GM21737 (cell line): Measurements from ENCODE around the gene OARD1.
A peak's percentile ranks its signal among the peaks of the same experiment; 100 is the strongest.

ENCODE experiments used
- ATAC-seq: cut with Tn5 transposase; IDR thresholded peaks from one replicate; pipeline ENCODE4 v1.9.1; 2021; ENCODE audit warnings: mild to moderate bottlenecking, moderate library complexity; ENCODE audit not compliant: unreplicated experiment

Gene OARD1

DNA sequence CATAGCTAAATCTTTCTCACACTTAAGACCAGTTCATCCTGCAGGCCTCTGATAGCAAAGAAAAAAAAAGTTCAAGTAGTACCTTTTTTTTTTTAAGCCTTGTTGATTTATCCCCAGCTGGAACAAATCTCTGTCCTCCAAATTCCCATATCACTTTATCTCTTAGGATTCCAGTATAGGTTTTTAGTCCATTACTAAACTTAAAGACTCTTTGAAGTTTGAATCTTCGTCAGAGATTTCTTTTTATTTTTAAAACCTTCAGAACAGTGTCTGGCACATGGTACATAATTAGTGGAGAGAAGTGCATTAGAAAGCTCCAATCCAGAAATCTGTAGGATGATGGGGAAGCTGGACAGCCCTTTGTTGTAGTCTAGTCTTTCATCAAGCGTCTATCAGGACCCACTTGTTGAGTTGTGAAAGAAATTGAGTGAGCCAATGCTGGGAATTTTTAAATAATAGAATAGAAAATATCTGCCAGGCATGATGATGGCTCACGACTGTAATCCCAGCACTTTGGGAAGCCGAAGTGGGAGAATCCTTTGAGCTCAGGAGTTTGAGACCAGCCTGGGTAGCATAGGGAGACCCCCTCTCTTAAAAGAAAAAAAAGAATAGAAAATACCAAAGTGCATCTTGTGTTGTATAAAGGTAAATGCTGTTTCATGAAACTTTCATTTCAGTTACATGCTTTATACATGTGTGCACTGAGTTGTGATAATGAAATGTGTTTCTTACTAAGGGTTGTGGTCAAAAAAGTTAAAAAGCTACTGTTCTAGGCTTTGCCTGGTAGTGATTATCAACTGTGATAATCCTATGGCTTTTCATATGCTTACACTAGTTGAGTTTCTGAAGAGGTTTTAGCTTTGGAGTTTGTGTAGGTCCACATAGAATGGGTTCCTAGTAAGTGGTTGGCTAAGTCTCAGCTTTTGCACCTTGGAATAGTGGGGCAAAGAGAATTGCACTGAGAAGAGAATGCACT, 3.8 kb upstream of the OARD1 start:
- no peak for ATAC-seq

DNA sequence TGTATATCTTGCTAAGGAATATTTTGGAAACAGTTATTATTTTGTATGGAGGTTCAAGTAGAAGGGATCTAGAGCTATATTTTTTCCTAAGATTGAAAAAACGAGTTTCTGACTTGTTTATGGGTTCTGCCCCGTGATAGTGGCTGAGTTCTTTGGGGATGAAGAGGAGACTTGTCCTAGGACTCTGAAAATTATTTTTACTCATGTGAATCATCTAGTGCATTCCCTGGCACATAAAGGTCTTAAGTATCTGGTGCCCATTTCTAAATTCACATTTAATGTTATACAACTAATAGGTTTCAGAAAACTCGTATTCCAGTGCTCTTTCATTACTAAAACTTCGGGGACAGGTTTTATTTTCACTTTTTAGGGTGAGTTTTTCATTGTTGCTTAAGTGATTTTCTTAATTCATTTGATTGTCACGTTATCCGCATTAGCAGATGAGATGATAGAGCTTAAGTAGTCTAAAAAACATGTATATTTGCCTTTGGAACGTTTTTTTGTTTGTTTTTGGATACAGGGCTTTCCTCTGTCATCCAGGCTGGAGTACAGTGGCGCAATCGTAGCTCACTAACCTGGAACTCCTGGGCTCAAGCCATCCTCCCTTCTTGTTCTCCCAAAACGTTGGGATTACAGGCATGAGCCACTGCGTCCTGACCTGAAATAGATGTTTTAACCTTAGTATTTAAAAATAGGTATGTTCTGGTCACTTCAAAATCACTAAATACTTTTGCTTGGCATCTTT, 2.7 kb upstream of the OARD1 start:
- ATAC-seq = no peak

DNA sequence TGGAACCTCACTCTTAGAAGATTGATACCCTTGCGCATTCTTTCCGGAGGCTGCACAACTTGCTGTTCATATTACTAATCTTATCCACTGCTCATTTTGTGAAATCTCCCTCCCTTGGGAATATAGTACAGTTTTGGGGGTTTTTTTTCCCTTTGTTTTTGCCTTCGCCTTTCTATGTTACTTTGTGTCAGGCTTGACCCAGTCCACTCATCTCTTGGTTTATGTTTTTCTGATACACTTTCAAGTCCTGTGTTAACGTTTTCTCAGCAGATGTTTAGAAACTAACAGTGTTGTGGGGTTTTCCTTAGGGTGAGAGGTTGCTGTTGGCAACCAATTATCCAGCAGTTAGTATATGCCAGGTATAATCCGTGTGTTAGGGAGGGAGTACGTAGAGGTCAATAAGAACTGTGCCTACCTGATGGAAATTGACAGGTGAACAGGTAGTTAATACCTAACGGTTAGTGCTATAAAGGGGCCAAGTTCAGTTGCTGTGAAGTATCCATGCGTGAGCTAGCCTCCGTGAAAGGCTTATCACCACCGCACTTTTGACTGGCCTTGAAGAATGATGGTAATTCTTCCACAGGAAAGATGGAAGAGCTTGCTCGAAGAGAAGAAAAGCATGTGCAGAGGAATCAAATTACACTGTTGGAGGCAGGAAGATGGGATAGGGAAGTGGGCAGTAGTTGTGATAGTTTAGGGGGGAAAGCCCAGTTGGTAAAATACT, 2.0 kb upstream of the OARD1 start:
- no peak for ATAC-seq

DNA sequence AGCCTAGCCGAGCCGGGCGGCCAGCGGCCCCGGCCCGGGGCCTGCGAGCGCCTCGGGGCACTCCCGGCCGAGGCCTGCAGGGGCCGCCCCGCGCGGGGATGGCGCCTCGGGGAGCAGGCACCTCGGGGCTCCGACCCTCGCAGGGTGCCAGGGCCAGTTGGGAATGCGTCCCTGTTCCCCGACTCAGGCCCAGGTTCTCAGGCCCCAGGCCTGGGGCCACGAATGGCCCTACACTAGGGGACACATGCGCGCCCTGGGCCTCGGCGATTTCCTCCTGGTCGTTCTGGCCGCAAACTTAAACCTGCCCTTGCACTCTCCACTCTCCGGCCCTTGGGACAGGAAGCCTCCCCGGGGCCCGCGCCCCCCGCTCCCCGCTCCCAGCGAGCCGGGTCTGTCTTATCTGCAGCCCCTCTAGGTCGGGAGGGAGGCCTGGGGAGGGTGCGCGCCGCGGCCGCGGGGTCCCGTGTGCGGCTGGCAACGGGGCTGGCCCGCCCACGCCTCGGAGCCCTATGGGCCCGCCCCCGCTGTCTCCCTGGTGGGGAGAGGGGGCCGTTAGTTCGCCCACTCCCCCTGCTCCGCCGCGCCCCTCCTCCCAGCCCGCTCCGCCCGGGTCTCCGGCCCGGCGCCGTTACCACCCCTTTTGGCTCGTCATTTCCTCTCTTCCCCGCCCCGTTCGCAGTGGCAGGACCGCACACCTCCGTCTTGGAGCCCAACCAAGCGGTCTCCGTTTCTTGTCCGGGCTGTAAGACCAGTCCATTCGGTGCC, 1.2 kb upstream of the OARD1 start:
- peak; percentile 24 for ATAC-seq

DNA sequence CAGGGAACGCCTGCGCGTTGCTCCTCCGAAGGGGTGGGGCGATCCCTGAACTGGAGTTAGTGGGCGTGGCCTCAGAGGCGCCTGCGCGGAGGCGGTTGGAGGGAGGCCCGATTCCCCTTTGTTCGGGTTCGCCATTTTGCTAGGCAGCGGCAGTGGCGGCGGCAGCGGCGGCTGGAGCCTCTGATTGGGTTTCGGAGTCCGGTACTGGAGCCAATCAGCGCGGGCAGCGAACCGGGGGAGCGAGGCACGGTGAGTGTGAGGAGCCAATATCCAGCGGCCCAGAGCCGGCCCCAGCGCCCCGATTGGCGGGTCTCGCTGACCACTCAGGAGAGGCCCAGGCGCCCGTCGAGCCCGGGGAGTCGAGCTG, 663 bp upstream of the OARD1 start, which contains the start of gene NFYA:
Gene NFYA, plus strand, starts transcription at position 139 of the 367 bp plus-strand sequence. CDS start 6,116 bp downstream, outside the sequence.
- ATAC-seq = peak; percentile 64

DNA sequence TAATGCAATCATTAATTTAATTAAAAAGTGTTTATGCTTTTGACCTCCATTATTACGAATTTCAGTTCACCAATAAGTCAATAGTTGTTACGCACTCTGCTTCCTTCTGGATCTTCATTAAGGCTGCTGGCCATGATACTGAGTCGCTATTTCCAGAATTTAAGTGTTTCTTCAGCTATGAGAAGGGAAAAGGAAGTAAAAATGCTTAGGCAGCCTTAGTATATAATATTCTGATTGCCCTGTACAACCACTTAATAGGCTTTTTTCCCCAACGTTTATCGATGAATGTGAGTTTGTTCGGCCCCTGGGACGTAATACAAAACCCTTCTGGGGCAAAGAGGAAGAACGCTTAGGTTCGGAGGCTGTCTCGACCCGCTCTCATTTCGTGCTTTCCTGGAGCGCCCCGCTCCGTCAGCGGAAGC, 644 bp downstream of the OARD1 start:
- ATAC-seq = no peak

DNA sequence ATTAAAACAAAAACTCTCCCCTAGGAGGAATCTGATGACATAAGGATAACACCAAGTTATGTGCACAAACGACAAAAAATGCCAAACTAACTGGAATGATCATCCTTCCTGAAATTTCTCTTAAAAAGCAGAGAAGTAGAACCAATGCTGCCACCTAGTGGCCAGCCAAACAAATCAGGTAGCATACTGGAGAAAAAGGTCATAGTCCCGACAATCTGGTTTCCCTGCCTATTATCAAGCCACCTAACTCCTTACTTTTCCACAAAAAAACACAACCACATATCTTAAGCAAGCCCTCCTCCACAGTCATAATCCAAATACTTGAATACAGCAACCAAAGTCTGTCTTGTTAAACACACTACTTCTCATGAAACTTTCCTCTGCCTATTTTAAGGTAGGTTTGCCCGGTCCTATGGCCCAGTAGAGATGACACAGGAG, 5.3 kb downstream of the OARD1 start:
- no peak for ATAC-seq

DNA sequence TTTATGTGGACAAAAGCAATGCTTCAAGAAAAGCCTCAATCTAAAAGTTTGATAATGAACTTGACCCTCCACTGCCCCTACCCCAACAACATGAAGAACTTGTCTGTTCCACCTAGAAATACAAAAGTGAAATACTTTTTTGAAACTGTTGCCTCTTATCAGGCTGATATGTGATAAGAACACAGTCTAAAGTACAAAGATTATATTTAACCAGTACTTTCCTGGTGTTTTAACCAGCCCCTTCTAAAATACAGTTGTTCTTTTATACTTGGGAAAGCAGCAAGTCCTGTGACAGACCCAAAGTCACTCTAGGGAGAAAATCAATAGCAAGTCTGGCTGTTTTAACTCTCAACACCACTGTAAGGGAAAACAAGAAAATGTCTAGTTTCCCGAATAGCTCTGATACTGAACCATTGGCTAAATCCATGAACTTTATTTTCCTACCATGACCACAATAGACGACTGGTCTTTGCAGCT, 6.6 kb downstream of the OARD1 start:
- ATAC-seq = no peak

DNA sequence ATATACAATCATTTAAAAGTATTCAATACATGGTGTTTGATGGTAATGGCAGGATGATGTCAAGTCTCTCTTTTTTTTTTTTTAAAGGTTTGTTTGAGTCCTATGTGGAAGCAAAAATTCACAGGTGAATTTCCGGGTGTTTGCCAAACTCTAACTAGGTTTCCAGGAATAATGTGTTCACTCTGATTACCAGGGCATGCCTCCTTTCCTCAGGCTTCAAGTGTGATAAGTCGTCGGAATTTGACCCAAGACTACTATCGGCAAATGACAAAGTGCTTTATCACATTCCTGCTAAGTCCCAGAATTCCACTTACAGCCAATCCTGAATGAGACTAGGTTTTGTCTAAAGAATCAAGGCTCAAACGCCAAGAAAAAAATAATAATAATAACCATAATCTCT, 7.3 kb downstream of the OARD1 start:
- ATAC-seq = no peak

DNA sequence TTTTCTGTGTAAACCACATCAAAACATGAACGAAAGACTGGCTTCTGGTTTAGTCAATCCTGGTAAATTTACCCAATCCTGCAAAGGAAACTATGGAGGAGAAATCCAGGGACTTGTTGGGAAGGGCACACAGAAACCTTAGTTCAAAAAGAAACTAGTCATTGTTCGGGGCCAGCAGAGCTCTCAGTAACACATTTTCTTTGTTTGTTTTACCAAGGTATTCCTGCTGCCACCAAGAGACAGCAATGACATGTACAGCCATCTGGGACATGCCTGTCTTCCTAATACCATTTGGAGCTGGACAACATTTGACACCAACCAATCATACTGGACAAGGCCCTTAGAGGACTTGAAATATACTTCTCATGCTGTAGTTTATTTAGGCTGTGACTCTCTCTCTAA, 8.3 kb downstream of the OARD1 start:
- ATAC-seq = no peak

DNA sequence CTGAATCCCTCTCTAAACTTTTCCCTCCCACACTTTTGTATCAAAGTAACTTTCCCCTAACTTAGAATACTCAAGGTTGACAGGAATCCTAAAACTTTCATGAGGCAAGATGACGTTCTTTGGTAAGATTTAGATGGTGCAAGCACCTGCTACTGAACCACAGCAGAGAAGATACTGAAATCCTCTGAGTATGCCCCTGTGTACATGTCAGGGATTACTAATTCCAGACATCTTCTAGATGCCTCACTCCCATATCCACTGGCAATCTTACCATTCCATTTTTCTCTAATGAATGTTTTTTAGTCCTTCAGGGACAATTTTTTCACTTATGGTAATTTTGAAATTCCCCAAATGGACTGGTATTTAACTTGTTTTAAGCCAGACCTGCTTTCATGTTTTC, 10.1 kb downstream of the OARD1 start:
- no peak for ATAC-seq

DNA sequence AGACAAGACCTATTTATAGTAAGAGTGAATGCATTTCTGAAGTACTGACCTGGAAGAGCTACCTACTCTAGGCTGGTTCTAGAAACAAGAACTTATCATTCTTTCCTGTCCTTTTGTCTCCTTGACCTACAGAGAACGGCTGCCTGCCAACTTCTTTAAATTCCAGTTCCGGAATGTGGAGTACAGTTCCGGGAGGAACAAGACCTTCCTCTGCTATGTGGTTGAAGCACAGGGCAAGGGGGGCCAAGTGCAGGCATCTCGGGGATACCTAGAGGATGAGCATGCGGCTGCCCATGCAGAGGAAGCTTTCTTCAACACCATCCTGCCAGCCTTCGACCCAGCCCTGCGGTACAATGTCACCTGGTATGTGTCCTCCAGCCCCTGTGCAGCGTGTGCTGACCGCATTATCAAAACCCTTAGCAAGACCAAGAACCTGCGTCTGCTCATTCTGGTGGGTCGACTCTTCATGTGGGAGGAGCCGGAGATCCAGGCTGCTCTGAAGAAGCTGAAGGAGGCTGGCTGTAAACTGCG, 10.9 kb downstream of the OARD1 start:
- ATAC-seq = no peak

DNA sequence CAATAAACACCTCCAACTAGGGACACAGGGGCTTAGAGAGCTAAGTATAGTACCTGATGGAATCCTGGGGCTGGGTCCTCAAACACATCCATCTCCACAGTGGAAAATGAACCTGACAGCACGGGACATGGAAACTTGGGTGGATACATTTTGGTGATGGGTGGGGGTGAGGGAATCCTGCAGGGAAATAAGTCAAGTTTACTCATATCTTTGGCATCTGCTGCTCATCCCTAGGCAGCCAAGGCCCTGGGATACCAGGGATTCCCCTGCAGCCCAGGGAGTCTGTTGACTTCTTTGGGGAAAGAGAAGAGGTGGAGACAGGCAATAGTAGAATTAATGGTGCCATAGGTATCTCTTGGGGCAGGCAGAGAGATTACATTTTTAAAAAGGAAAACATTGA, 12.6 kb downstream of the OARD1 start:
- no peak for ATAC-seq

DNA sequence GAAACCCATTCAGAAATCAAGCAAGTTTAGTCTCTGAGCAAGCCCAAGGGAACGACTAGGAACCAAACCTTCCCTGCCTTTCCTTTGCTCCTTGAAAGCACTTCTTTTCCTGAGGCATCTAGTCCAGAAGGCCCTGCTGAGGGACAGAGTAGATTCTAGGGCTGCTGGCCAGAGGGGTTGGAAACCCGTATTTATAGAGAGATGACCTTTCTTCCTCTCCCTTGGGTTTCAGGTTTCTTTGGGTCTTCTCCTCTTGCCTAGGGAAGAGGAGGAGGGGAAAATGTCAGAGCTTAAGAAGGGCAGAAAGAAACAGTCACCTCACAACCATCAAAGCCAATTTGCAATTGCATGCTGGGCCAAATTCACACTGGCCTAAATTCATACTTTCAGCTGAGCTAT, 13.4 kb downstream of the OARD1 start:
- no peak for ATAC-seq

DNA sequence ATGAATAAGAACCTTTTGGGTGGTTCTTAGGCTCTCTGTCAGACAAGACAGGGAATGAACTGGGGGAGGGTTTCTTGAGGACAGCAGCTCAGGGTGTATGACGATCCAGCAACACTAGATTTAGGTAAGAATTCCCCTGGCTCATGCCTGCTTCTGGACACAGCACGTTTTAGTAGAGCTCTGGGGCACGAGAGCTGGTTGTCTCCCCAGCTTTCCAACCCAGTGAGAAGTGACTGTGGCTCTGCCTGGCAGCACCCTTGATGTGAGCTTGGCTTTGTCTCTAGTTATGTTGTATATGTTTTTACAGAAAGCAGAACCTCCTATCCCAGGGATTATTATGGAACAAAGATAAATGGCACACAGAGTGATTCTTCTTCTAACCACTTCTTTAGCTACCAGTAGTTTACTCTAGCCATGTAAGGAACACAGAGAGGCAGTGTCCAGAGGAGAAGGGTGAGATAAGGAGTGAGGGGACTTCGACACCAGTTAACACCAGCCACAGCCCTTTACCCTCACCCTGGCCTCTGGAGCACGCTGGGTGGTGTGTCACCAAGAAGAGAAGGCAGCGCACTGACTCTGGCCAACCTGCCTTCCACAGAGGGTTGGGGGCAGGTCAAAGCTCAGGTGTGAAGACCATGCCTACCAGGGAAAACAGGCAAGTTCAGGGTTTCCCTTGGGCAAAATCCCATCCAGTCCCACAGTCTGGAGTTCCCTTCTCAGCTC, 15.2 kb downstream of the OARD1 start:
- no peak for ATAC-seq

DNA sequence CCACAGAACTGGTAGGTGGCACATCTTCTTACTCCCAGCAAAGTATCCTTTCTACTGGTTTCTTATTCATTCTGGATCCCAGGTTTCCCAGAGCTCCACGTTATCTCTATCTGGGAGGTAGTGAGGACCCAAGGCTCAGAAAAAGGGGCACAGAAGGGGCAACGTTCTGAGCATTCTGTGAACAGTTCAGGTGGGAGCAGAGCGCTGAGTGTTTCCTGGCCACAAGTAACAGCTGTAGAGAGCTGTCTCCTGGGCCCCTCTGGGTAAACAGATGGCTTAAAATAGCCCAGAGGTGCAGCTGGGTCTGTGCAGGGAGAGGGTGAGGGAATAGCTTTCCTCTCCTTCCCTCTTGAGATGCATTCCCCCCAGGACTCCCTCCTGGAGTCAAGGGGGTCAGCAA, 17.0 kb downstream of the OARD1 start:
- no peak for ATAC-seq

DNA sequence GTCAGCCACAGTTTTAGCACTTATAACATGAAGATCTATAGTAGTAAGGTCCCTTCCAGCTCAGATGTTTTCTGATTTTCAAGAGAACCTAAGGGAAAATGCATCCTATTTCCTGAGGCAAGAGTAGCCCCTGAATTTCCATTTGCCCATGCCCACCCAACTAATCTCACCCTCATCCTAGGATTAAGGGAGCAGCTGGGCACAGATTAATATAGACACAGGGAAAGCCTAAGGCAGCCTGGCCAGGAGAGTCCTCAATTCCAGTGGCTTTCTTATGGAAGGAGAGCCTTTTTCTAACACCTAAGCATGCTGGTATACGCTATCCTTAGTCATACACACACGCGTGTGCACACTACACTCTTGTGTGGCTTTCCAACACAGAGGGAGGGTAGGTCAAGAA, 17.6 kb downstream of the OARD1 start:
- ATAC-seq = no peak

DNA sequence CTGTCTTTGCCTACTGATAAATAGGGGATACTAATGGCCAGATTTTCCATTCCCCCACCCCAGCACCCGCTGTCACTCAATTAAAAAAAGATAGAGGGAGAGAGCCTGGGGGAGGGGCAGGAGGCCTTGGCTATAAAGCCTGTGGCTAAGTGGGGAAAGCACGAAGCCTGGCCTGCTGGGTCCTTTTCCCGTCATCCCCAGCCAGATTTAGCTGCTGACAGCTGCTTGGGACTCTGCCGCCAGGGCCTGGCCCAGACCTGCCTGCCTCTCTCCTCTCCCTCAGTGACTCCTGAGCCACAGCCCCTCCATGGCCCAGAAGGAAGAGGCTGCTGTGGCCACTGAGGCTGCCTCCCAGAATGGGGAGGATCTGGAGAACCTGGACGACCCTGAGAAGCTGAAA, 19.1 kb downstream of the OARD1 start, which contains the start of gene APOBEC2:
Gene APOBEC2, plus strand, starts transcription at position 162 of the 400 bp plus-strand sequence. Its CDS starts 146 bp downstream, at position 308.
- no peak for ATAC-seq

DNA sequence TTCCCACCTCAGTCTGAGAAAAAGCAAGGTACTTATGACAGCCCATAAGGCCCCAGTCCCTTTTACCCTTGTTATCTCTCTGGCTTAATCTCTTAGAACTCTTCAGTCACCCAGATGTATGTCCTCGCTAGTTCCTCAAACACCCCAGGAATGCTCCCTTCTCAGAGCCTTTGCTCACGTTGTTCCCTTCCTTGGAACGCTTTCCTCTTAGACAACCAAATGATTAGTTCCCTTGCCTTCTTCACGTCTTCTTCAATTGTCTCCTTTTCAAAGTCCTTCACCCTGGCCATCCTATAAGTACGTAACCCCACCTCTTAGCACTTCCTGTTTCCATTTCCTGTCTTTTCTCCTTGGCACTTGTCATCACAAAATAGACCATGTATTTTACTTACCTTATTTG, 20.3 kb downstream of the OARD1 start:
- no peak for ATAC-seq
